Fibroblast of lung (primary cell): ENCODE data around the gene RIPK4. TPM values are rescaled to one million over a fixed set of nuclear protein-coding genes. Genes with fewer than 3 reads are reported as not detected.
"Not testable (repeated sequence)": the region's sequence is repeated elsewhere in the genome, so short reads cannot be mapped to it uniquely, and the experiment has no call there.

Source experiments
- DNase-seq, 2 donors: peaks; one replicate each; pipeline versions ENCODE4 v3.0.0 to v3.0.0-alpha.2; 2010; ENCODE audit warnings: low read depth in 2 of 2
- H2AFZ ChIP-seq: 2 replicates; pipeline ENCODE4 v1.5.1; 2012; ENCODE audit warnings: low read length, control low read depth, inconsistent platforms
- H3K27ac ChIP-seq: 2 replicates; pipeline ENCODE4 v1.5.1; 2011; ENCODE audit warnings: low read length, control low read depth; ENCODE audit not compliant: insufficient read depth
- H3K27me3 ChIP-seq: 2 replicates; pipeline ENCODE4 v1.5.1; 2011; ENCODE audit warnings: mild to moderate bottlenecking, low read length; ENCODE audit not compliant: control insufficient read depth, insufficient read depth
- H3K36me3 ChIP-seq: 2 replicates; pipeline ENCODE4 v1.5.1; 2011; ENCODE audit warnings: low read length; ENCODE audit not compliant: control insufficient read depth, insufficient read depth
- H3K4me1 ChIP-seq: 2 replicates; pipeline ENCODE4 v1.5.1; 2011; ENCODE audit warnings: low read length; ENCODE audit not compliant: control insufficient read depth, insufficient read depth; ENCODE audit errors: extremely low read depth
- H3K4me2 ChIP-seq: 2 replicates; pipeline ENCODE4 v1.5.1; 2011; ENCODE audit warnings: low read length, control low read depth; ENCODE audit not compliant: insufficient read depth; ENCODE audit errors: extremely low read depth
- H3K4me3 ChIP-seq, 4 experiments: fragments of 200-600 bp in 1 of 4; sonication (generic) in 1 of 4; replicated peaks in 1 of 4; 2 replicates each; pipeline ENCODE4 v1.5.1; 2011 to 2016; ENCODE audit warnings: low read length in 4 of 4, low read depth in 3 of 4, mild to moderate bottlenecking in 3 of 4, control low read depth in 2 of 4, inconsistent platforms in 1 of 4, mixed read lengths in 1 of 4; ENCODE audit not compliant: insufficient read depth in 1 of 4; ENCODE audit errors: control extremely low read depth in 1 of 4
- H3K79me2 ChIP-seq: 2 replicates; pipeline ENCODE4 v1.5.1; 2012; ENCODE audit warnings: mild to moderate bottlenecking, low read length, inconsistent platforms; ENCODE audit not compliant: control insufficient read depth, insufficient read depth
- H3K9ac ChIP-seq: 2 replicates; pipeline ENCODE4 v1.5.1; 2011; ENCODE audit warnings: mild to moderate bottlenecking, low read length, control low read depth; ENCODE audit not compliant: insufficient read depth
- H3K9me3 ChIP-seq: 2 replicates; pipeline ENCODE4 v1.5.1; 2012; ENCODE audit warnings: low read depth, low read length; ENCODE audit not compliant: control insufficient read depth, insufficient read depth
- H4K20me1 ChIP-seq: 2 replicates; pipeline ENCODE4 v1.5.1; 2011; ENCODE audit warnings: low read length; ENCODE audit not compliant: control insufficient read depth, insufficient read depth; ENCODE audit errors: extremely low read depth
- EZH2 ChIP-seq: IDR thresholded peaks from 2 replicates; pipeline ENCODE4 v1.5.1; 2012; ENCODE audit warnings: low read length, control low read depth, mild to moderate bottlenecking; ENCODE audit errors: missing control alignments
- polyA plus RNA-seq, 2 donors: library from polyadenylated mRNA; depleted of rRNA in 1 of 2; stranded (reverse) in 1 of 2; unstranded in 1 of 2; fragments of >200 nt; gene quantifications; 2 replicates each; pipeline ENCODE4 v1.2.1, GENCODE V29; 2011 to 2012; ENCODE audit warnings: missing spikeins in 1 of 2
- total RNA-seq: library from RNA; depleted of rRNA; stranded (reverse); fragments of >200 nt; gene quantifications from 2 replicates; pipeline ENCODE4 v1.2.1, GENCODE V29; 2014
- TF ChIP-seq, protein P1 (sequence below), 2 donors: IDR thresholded peaks in 1 of 2; conservative IDR thresholded peaks in 1 of 2; 1 replicate in 1 of 2; 2 replicates in 1 of 2; pipeline ENCODE4 v1.5.1; 2011 to 2012; ENCODE audit warnings: low read length in 2 of 2, control low read depth in 1 of 2, inconsistent platforms in 1 of 2, low read depth in 1 of 2, mild to moderate bottlenecking in 1 of 2

RIPK4 gene
- total and polyA plus RNA-seq, 2 donors (not counting 1 experiment from before 2014, with no cell fraction given) = under 0.01 TPM; not detected in 1

GRCh38 chr21:41698071-41698470 lies 68.8 kb downstream of the RIPK4 start:
- TF ChIP-seq EZH2 = no peak
- TF ChIP-seq, protein P1, sequence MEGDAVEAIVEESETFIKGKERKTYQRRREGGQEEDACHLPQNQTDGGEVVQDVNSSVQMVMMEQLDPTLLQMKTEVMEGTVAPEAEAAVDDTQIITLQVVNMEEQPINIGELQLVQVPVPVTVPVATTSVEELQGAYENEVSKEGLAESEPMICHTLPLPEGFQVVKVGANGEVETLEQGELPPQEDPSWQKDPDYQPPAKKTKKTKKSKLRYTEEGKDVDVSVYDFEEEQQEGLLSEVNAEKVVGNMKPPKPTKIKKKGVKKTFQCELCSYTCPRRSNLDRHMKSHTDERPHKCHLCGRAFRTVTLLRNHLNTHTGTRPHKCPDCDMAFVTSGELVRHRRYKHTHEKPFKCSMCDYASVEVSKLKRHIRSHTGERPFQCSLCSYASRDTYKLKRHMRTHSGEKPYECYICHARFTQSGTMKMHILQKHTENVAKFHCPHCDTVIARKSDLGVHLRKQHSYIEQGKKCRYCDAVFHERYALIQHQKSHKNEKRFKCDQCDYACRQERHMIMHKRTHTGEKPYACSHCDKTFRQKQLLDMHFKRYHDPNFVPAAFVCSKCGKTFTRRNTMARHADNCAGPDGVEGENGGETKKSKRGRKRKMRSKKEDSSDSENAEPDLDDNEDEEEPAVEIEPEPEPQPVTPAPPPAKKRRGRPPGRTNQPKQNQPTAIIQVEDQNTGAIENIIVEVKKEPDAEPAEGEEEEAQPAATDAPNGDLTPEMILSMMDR (conservative IDR thresholded peaks at IDR 0.05 in 1 of 2, IDR thresholded peaks at IDR 0.05 in 1 of 2; ENCODE audit: low read depth in 1 of 2, low read length in 2 of 2) = no peak

GRCh38 chr21:41695513-41695912 lies 71.3 kb downstream of the RIPK4 start:
- Histone ChIP-seq H3K4me1 (no peaks in the 10 kb centered on the region), H3K27ac (no peak overlapping the region), H3K9me3 (no peaks in the 10 kb centered on the region), H3K36me3 (no peaks in the 10 kb centered on the region), H2AFZ (no peak overlapping the region), H3K9ac (no peak overlapping the region), H3K79me2 (no peaks in the 10 kb centered on the region), H3K4me3 (no peak overlapping the region), H3K27me3 (peaks cover 6% of the 10 kb centered on the region), H3K4me2 (no peak overlapping the region), H4K20me1 (no peaks in the 10 kb centered on the region)
- DNase-seq = no peak
- no peak for TF ChIP-seq EZH2
- TF ChIP-seq, protein P1 (conservative IDR thresholded peaks at IDR 0.05 in 1 of 2, IDR thresholded peaks at IDR 0.05 in 1 of 2; ENCODE audit: low read depth in 1 of 2, low read length in 2 of 2) = no peak

More at GRCh38 chr21:41698071-41698470, 68.8 kb downstream of the RIPK4 start:
- Histone ChIP-seq H3K27me3 (no peaks in the 10 kb centered on the region), H3K9ac (no peak overlapping the region), H2AFZ (no peak overlapping the region), H3K36me3 (no peaks in the 10 kb centered on the region), H3K9me3 (no peaks in the 10 kb centered on the region), H3K4me2 (no peak overlapping the region), H3K79me2 (no peaks in the 10 kb centered on the region), H3K27ac (no peak overlapping the region), H3K4me1 (no peaks in the 10 kb centered on the region), H4K20me1 (no peaks in the 10 kb centered on the region), H3K4me3 (no peak overlapping the region)
- no peak for DNase-seq

DNA sequence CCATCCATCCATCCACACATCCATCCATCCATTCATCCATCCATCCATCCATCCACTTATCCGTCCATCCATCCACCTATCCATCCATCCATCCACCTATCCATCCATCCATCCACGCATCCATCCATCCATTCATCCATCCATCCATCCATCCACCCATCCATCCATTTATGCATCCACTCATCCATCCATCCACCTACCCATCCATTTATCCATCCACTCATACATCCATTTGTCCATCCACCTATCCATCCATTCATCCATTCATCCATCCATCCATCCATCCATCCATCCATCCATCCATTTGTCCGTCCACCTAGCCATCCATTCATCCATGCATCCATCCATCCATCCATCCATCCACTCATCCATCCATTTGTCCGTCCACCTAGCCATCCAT lies 72.8 kb downstream of the RIPK4 start:
- H3K9me3 ChIP-seq, H3K4me2 ChIP-seq, H3K36me3 ChIP-seq: not testable (repeated sequence)

More for the DNA sequence above, 72.8 kb downstream of the RIPK4 start:
- H3K27me3 ChIP-seq, H4K20me1 ChIP-seq, H3K4me1 ChIP-seq, H3K27ac ChIP-seq, H2AFZ ChIP-seq, DNase-seq, H3K9ac ChIP-seq, H3K4me3 ChIP-seq, H3K79me2 ChIP-seq: not testable (repeated sequence)
